ENCODE measurements around the gene PLA2G3.
"Not testable (repeated sequence)": the region's sequence is repeated elsewhere in the genome, so short reads cannot be mapped to it uniquely, and the experiment has no call there.

Gene PLA2G3, protein sequence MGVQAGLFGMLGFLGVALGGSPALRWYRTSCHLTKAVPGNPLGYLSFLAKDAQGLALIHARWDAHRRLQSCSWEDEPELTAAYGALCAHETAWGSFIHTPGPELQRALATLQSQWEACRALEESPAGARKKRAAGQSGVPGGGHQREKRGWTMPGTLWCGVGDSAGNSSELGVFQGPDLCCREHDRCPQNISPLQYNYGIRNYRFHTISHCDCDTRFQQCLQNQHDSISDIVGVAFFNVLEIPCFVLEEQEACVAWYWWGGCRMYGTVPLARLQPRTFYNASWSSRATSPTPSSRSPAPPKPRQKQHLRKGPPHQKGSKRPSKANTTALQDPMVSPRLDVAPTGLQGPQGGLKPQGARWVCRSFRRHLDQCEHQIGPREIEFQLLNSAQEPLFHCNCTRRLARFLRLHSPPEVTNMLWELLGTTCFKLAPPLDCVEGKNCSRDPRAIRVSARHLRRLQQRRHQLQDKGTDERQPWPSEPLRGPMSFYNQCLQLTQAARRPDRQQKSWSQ

DNA sequence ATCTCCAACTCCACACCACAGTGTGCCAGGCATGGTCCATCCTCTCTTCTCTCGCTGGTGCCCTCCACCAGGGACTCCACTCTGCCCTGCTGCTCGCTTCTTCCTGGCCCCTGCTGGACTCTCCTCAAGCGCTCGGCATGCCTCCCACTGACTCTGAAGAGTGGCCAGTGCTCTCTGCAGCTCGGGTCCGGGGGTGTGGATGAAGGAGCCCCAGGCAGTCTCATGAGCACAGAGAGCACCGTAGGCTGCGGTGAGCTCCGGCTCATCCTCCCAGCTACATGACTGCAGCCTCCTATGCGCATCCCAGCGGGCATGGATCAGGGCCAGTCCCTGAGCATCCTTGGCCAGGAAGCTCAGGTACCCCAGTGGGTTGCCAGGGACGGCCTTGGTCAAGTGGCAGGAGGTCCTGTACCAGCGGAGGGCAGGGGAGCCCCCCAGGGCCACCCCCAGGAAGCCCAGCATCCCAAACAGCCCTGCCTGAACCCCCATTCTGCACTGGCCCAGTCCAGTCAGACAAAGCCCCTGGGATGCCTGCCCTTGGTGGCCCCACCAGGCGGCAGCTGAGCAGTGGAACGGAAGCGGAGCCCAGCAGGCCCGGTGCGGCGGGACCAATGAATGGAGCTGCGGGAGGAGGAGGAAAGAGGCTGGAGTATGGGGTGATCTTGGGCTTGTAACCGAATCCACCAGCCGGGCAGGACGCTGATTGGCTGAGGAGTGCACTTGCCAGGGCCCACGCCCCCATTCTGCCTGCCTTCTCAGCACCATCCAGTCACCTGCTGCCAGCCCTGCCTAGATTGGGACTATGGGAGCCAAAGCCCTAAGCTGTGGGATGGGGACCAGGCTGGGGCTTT lies at the start of gene PLA2G3:
Gene PLA2G3, minus strand, starts transcription at position 643 of the 851 bp plus-strand sequence. Its CDS starts 154 bp downstream, at position 489.
- DNase-seq = peak; percentile 60

DNA sequence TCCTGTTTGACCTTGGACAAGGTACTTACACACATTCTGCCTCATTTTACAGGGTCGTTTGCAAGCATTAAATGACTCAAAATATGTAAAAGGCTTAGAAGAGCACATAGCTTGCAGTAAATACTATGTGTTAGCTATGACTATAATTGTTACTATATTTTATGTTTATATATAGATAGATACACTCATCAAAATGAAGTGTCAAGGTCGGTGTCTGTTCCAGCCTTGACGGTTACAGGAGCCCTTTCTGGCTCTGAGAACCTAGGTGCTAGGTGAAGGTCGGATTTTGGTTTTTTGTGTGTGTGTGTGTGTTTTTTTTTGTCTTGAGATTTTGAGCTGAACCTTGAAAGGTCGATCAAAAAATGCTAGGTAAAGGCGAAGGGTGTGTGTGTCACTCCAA lies 47.3 kb upstream of the PLA2G3 start:
- DNase-seq = no peak

DNA sequence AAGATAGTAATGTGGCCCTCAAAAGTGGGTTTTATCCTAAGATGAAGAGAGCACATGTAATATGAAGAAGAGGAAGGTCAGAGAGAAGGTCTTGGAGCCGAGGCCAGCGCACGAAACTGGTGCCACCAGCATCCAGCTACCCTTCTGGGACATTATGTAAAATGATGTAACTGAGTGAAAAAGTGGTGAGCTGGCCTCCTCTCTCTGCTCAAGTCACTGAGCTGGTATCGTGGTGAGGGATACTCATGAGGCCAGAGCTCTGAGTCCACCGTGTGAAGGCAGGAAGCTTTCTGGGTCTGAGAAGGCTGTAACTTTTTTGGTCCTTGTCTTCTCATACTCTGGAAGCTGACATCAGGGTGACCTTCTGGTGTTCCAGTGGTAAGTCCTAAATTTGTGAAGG lies 44.7 kb upstream of the PLA2G3 start:
- no peak for DNase-seq

DNA sequence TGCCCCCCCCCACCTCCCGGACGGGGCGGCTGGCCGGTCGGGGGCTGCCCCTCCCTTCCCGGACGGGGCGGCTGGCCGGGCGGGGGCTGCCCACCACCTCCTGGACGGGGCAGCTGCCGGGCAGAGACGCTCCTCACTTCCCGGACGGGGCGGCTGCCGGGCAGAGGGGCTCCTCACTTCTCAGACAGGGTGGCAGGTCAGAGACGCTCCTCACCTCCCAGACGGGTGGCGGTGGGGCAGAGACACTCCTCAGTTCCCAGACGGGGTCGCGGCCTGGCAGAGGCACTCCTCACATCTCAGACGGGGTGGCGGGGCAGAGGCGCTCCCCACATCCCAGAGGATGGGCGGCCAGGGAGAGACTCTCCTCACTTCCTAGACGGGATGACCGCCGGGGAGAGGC lies 43.7 kb upstream of the PLA2G3 start:
- no peak for DNase-seq

DNA sequence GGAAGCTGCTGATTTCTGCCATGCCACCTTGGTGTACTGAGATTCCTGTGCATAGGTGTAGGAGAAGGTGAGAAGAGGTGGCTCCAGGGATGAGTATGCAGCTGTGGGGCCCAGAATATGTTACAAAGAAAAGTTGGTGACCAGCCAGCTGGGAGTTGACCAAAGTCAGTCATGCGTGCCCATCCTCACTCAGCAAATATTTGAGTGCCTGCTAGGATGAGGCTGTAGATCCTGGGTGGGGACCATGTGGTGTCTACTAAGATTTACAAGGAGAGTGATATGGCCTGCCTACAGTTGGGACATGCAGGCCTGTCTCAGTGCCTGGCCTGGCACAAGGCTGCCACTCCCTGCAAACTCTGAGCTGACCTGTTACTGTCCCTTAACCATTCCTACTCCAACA lies 39.0 kb upstream of the PLA2G3 start:
- DNase-seq = no peak

DNA sequence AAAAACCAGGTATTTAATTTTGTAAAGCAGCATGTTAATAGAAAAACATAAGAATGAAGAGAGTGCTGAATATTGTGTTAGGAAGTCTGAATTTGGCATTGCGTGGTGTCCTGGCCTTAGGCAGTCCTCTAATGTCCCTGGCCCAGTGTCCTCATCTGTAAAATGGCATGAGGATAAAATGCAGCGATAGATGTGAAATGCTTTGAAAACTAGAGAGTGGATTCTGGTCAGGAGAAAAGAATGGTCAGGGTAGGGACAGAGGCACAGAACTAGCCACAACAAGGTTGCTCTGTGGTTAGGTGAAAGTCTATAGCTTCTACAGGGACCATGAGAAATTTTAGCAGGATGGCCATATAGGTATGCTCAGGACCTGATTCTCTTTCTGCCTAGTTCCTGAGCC lies 38.6 kb upstream of the PLA2G3 start:
- DNase-seq = no peak

DNA sequence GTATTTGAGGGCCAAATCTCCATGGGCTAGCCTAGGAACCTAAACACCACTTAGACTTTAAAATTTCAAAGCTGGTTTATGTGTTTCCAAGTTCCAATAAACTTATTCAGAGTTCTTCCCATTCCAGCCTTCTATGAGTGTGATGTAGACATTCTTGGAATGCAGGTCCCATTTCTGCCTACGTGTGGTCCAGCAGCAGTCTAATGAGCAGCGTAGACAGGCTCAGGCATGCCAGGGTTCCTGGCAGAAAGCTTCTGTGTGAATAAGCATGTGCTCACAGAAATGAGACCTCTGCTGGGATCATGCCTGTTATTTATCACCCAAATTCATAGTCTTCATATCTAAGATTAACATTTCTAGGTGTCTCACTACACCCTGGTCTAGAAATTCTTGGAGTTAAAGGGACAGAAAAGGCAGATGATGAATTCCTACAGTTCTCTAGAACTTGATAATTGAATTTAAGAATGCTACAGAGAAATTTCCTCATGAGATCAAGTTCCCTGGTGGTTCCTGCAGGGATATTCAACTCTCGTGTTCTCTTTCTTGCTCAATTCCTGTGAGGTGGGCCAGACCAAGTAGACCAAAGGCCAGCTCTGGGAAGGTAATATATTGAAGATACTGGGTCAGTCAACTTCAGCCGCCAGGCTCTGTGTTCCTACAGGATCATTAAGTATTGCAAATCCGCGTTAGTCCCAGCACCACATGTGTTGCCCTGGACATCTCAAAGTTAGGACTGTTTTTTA lies 37.3 kb upstream of the PLA2G3 start:
- no peak for DNase-seq

DNA sequence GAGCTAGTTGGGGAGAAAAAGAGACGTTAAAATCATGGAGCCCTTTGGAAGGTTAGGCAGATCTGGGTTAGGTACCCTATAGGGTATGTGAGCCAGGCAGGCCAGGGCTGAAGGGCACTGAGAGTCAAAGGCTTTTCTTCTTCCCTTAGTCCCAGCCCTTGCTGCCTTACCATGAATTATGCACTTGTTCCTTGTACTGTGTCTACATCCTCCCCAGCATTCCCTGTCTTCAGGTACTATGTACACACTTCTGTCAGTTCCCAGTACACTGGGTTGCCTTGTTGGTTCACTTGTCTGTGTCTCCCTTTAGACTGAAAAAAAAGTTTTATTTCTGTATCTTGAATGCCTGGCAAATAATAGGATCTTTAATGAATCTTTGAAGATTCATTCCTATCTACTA lies 36.6 kb upstream of the PLA2G3 start:
- no peak for DNase-seq

DNA sequence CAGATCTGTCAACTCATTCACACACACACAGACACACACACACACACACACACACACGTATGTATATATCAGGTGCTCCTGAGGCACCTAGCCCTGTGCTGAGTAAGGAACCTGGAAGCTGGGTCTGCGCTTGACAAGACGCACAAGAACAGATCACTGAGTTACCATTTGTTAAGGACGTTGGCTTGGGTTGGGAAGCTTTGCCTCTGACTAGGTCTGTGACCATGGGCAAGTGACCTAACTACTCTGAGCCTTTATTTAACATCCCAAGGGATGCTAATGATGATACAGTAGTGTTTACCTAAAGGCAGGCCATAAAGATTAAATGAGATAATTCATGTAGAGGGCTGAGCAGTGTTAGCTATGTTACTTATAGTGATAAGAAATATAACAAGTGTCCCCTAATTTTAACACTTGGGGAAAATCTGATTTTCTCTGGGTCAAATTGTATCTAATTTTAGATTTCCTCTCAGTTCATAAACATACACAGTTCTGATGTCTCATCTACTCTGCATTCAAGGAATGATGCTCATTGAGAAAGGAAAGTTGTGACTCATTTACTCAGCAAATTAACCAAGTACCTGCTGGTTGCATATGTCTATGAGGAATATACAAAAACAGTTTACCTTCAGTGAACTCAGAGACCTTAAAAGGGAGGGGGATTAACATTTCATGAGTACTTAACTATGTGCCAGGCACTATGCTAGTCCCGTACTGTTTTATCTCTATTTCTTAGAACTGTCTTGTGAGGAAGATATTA lies 33.3 kb upstream of the PLA2G3 start:
- no peak for DNase-seq

DNA sequence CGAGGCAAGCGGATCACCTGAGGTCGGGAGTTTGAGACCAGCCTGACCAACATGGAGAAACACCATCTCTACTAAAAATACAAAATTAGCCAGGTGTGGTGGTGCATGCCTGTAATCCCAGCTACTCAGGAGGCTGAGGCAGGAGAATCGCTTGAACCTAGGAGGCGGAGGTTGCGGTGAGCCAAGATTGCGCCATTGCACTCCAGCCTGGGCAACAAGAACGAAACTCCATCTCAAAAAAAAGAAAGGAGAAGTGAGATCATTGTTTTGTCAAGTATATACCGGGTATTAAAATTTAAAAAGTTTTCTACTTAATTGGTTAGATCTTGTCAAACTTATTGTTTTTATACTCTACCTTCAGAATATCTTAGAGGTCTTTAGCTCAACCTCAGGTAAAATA lies 31.4 kb upstream of the PLA2G3 start:
- DNase-seq = not testable (repeated sequence)

DNA sequence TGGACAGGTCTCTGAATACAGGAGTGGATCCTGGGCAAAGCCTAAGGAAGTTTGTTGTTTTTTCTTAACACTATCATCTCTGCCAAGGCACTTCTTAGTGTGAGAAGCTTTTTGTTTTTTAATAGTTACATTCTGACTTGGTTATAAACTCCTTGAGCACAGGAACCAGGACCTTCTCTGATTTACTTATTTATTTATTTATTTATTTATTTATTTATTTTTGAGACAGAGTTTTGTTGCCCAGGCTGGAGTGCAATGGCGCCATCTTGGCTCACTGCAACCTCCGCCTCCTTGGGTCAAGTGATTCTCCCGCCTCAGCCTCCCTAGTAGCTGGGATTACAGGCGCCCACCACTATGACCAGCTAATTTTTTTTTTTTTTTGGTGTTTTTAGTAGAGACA lies 30.7 kb upstream of the PLA2G3 start:
- no peak for DNase-seq

DNA sequence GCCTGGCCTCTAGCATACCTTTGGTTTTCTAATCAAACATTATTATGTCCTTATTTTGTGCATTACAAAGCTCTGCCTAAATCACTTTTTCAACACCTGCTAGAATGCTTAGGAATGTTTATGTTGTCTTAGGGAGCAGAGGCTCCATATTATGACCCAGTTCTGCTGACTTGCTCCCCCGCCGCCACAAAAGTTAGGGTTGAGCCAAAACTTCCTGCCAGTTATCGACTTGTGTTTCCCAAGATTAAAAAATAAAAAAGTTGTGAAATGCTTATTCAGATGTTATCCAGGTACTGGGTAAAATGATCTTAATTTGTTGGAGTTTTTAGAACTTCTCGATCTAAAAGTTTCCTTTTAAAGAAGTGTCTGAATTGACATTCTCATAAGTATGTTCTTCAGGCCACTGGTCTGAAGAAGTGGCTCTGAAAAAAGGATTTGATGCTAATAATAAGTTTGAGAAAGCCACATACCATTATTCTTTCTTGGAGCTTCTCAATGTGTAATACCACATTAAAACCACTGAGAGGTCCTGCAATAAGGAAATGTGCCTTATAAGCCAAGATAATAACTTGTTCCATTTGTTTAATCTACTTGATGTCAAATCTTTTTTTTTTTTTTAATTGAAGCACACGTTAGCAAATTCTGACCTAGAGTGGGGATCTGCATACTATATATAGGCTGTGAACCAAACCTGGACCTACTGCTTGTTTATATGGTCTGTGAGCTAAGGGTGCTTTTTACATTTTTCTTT lies 21.9 kb upstream of the PLA2G3 start:
- no peak for DNase-seq

DNA sequence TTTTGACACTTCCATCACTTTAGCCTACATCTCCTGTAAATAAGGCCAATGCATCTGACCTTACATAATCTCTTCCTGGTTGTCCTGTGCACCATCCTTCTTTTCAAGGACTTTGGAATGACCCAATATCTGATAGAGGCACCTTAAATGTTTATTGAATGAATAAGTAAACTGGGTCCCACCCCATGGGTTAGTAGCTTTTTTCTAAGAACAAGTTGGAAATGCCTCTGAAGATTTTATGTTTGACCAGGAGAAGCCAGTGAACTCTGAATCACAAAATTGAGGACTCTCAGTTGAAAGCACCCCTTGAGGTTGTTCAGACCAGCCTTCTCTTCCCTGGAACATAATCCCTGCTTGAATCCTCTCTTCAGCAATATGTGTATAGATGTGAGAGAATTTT lies 21.1 kb upstream of the PLA2G3 start:
- DNase-seq = no peak

DNA sequence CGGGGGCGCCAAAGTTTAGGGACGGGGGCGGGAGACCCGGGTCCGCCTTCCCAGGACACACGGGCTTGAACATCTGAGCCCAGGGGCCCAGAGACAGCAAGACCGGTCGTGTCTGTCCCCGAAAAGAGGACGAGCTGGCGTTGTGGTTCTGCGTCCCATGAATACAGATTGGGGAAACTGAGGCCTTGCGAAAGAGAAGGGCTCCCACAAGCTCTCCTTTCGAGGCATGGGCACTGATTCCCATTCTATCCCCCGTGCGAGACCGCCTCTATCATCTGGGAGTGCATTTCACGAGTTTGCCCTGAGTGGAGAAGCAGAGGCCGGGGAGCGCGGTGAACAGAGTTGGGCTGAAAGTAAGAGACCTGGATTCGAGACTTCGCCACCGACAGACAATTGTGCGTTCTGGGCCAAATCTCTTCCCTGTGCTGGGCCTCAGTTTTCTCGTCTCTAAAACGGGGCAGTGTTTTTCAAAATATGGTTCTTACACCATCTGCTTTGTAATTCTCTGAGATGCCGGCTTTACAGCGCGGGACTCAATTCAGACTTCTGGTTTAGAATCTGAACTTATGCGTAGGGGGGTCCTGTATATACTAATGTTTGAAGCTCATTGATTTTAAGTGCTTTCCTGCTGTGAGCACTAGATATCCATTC lies 20.1 kb upstream of the PLA2G3 start:
- no peak for DNase-seq

DNA sequence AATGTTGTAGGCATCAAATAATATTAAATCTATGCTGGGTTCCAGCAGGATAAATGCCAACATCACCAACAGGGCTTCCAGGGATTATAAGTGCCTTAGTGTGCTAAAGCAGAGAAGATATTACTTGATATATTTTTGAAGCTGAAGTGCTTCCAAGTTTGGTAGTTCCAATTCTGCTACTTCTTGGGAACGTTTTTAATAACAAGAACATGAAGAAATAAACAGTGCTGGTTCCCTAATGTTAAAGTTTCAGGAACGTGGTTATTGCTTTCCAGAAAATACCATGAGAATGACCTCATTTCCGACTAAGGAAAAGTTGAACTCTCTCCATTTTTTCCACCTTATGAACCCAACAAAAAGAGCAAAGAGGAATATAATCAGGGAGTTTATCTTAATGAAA lies 15.1 kb upstream of the PLA2G3 start:
- DNase-seq = no peak

DNA sequence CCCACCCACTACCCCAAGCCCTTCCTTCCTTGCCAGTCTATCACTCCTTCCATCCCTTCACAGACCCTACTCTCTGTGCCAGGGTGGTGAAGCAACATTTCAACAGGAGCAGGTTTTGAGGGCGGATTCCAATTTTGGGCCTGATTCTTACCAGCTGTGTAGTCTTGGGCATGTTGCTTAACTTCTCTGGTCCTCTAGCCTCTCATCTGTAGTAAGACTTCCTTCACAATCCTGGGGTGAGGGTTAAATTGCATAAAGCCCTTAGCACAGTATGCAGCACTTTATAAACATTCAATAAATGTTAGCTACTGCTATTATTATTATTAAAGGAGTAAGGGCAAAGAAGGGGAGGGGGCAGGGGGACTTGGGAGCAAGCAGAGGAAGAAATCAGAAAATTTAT lies 14.7 kb upstream of the PLA2G3 start:
- no peak for DNase-seq

DNA sequence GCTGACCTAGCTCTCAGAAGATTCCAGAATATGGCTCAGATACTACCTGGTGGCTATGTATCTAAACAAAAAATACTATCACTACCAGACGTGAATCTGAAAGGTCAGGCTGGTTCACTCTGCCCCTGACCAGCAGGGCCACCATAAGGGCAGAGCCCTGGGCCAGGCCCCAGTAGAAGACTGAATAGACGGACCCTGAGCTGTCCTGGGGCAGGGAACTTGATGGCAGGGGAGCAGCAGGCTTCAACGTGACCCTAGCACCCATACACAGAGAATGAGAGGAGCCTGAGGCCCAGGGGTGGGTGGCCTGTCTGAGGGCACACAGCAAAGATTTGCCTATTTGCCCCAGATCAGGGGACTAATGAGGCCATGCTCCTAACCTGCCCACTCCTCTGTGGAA lies 13.0 kb upstream of the PLA2G3 start:
- no peak for DNase-seq

DNA sequence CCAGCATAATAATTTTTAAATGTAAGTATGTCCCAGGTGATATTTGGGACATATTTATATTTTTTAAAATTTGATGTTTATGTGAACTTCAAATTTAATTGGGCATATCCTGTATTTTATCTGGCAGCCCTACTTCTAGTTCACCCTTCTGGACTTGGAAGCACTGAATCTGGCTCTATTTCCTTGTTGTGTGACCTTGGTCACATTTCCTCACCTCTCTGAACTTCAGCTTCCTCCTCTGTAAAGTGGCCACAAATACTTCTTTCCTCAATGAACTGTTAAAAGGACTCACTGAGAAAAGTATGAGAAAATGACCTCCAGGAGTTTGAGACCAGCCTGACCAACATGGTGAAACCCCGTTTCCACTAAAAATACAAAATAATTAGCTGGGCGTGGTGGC lies 11.6 kb upstream of the PLA2G3 start:
- no peak for DNase-seq

DNA sequence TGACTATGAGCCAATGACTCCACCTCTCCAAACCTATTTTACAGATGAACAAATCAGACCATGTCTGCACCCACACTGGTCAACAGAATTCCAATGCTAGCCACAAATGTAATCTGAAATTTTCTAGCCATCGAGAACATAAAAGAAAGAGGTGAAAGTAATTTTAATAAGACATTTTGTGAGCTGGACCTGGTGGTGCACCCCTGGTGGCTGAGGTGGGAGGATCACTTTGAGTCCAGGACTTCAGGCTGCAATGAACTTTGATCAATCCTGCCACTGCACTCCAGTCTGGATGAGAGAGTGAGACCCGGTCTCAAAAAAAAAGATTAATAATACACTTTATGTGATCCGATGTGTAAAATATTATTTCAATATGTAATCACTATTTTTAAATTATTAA lies 10.3 kb upstream of the PLA2G3 start:
- DNase-seq = peak; percentile 3

DNA sequence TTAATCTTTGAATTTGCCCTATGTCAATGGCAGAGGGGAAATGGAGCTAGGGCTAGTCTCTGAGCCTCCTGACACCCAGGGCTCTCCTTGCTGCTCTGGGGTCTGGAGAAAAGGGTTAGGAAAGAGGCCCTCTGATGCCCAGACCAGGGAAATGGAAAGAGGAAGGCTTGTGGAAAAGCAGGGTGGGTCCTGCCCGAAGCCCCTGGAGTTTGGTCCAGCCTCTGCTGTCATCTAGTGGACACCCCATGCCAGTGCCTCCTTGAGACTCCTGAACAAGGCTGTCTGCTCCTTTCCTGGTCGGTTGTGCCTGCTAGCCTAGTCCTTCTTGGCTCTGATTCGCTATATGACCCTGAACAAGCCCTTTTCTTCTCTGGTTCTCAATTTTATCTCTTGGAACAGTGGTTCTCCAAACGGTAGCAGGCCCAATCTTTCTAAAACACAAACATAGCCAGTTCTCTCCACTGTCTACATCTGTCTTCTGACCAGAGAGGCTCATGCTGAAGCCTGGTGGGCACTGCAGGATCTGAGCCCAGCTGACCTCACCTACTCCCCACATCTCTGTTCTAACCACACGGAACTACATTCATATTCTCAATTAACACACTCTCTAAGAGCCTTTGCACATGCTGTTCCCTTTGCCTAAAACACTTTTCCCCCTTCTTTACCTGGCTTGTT lies 8.8 kb upstream of the PLA2G3 start:
- peak; percentile 82 for DNase-seq

DNA sequence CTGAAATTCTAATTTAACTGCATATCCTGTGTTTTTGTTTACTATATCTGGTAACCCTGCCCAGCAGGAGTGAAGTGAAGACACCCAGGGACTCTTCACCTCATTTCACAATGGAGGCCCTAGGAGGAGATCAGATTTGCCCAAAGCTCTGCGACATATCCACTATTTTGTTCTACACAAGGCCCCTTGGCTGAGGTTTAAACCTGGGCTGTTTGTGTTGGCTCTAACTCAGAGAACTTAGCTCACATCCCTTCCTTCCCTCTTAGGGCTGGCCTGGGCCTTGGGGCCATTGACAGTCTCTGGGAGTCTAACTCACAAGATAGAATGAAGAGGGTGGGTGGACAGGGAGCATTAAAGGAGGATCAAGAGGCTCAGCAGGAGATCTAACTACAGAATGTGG lies 8.2 kb upstream of the PLA2G3 start:
- DNase-seq = no peak

Data from NCI-H82 (cell line).